ENCODE measurements around the gene GOLPH3. TPM values are rescaled to one million over a fixed set of nuclear protein-coding genes. Genes with fewer than 3 reads are reported as not detected.

Gene GOLPH3
- total and polyA plus RNA-seq, 2 experiments from 2014 or later, result 68.5 to 96.1 TPM

- no peak for TF ChIP-seq EZH2 (IDR thresholded peaks at IDR 0.05; ENCODE audit: low read depth, unreplicated experiment)
- no peak for TF ChIP-seq JUNB (IDR thresholded peaks at IDR 0.05; ENCODE audit: unreplicated experiment)
- TF ChIP-seq NANOG (IDR thresholded peaks at IDR 0.05; ENCODE audit: borderline replicate concordance), result no peak
- TF ChIP-seq REST (IDR thresholded peaks at IDR 0.05; ENCODE audit: unreplicated experiment), result no peak
- no peak for TF ChIP-seq ETS1 (IDR thresholded peaks at IDR 0.05)
Observed at GRCh38 chr5:32156635-32157034, 17.5 kb downstream of the GOLPH3 start (continued).

GRCh38 chr5:32155211-32155610 lies 18.9 kb downstream of the GOLPH3 start:
- H3K4me1 Mint-ChIP-seq, result peaks cover 4% of the 10 kb centered on the region; the same call in 2 of the 3 replicates
- H3K27me3 Mint-ChIP-seq (ENCODE audit: insufficient read depth, low read depth, poor library complexity), result peaks cover 2% of the 10 kb centered on the region
- Histone ChIP-seq H3K27me3 (ENCODE audit: insufficient read depth) (no peaks in the 10 kb centered on the region), H3K27ac (ENCODE audit: low read depth) (no peak overlapping the region), H3K36me3 (ENCODE audit: insufficient read depth) (no peaks in the 10 kb centered on the region), H3K4me2 (no peak overlapping the region), H4K20me1 (replicated peaks; ENCODE audit: insufficient read depth) (peaks cover 86% of the 10 kb centered on the region), H2AFZ (no peak overlapping the region), H3K4me3 (no peak overlapping the region), H3K79me2 (replicated peaks; ENCODE audit: insufficient read depth) (peaks cover 99% of the 10 kb centered on the region), H3K4me1 (ENCODE audit: insufficient read depth) (peaks cover 10% of the 10 kb centered on the region), H3K9me2 (ENCODE audit: insufficient read depth) (no peaks in the 10 kb centered on the region), H3F3A (replicated peaks; ENCODE audit: low read depth) (no peaks in the 10 kb centered on the region)
- no peak overlapping the region for H3K27ac Mint-ChIP-seq
- no peak overlapping the region for H3K4me3 Mint-ChIP-seq
- no peaks in the 10 kb centered on the region for H3K9me3 Mint-ChIP-seq
- no peak for TF ChIP-seq STAT1 (IDR thresholded peaks at IDR 0.05; ENCODE audit: unreplicated experiment)
- no peak for TF ChIP-seq EZH2phosphoT487 (IDR thresholded peaks at IDR 0.05; ENCODE audit: unreplicated experiment)
- no peak for TF ChIP-seq EZH2 (IDR thresholded peaks at IDR 0.05; ENCODE audit: low read depth, unreplicated experiment)
- no peak for TF ChIP-seq POLR2AphosphoS5 (IDR thresholded peaks at IDR 0.05; ENCODE audit: low read depth)
- no peak for TF ChIP-seq REST (IDR thresholded peaks at IDR 0.05; ENCODE audit: unreplicated experiment)
- no peak for TF ChIP-seq ZNF114 (CRISPR knock-in tag; IDR thresholded peaks at IDR 0.05)
- TF ChIP-seq NANOG (IDR thresholded peaks at IDR 0.05; ENCODE audit: borderline replicate concordance), result no peak
- DNase-seq (ENCODE audit: low spot score) (no peak), ATAC-seq (no peak)
- H3K36me3 Mint-ChIP-seq (ENCODE audit: low read depth), result peaks cover 4% of the 10 kb centered on the region; the same call in 2 of the 3 replicates

Data from GM23338 (cell line).